GM23338 (cell line): ENCODE data around the gene TGFBRAP1.

ENCODE experiments used
- CREB1 ChIP-seq: fragments of 250-450 bp; sonication (Bioruptor Pico); IDR thresholded peaks from 2 replicates; pipeline ENCODE4 v1.5.0; 2020; ENCODE audit warnings: low read depth, mild to moderate bottlenecking, moderate library complexity
- CTCF ChIP-seq, 2 experiments: fragments of 200-600 bp in 1 of 2; sonication (generic) in 1 of 2; conservative IDR thresholded peaks; 2 replicates each; pipeline versions ENCODE4 v1.5.1 to v1.6.1; 2016 to 2017; ENCODE audit warnings: antibody characterized with exemption in 2 of 2, low read depth in 2 of 2, mild to moderate bottlenecking in 2 of 2, moderate library complexity in 1 of 2
- ETS1 ChIP-seq: IDR thresholded peaks from 2 replicates; pipeline ENCODE4 v1.6.1; 2016; ENCODE audit warnings: antibody characterized with exemption
- EZH2 ChIP-seq: fragments of 200-600 bp; sonication (generic); IDR thresholded peaks from one replicate; pipeline ENCODE4 v1.8.0; 2017; ENCODE audit warnings: antibody characterized with exemption, mild to moderate bottlenecking, low read depth; ENCODE audit not compliant: unreplicated experiment
- EZH2phosphoT487 ChIP-seq: fragments of 200-600 bp; sonication (generic); IDR thresholded peaks from one replicate; pipeline ENCODE4 v1.8.1; 2018; ENCODE audit warnings: antibody characterized with exemption; ENCODE audit not compliant: unreplicated experiment
- JUNB ChIP-seq: IDR thresholded peaks from one replicate; pipeline ENCODE4 v1.6.1; 2016; ENCODE audit warnings: antibody characterized with exemption; ENCODE audit not compliant: unreplicated experiment
- POLR2AphosphoS5 ChIP-seq: IDR thresholded peaks from 2 replicates; pipeline ENCODE4 v1.6.1; 2016; ENCODE audit warnings: antibody characterized with exemption, low read depth
- REST ChIP-seq: IDR thresholded peaks from one replicate; pipeline ENCODE4 v1.6.1; 2018; ENCODE audit warnings: antibody characterized with exemption; ENCODE audit not compliant: unreplicated experiment
- STAT1 ChIP-seq: IDR thresholded peaks from one replicate; pipeline ENCODE4 v1.6.1; 2016; ENCODE audit warnings: antibody characterized with exemption; ENCODE audit not compliant: unreplicated experiment
- ZNF114 ChIP-seq: fragments of 250-450 bp; sonication (Bioruptor Pico); IDR thresholded peaks from 2 replicates; pipeline ENCODE4 v1.5.0; 2020; ENCODE audit warnings: mild to moderate bottlenecking, moderate library complexity

GRCh38 chr2:105317937-105318336 is 11.6 kb downstream of the TGFBRAP1 start:
- TF ChIP-seq CTCF (conservative IDR thresholded peaks at IDR 0.05; ENCODE audit: low read depth in 2 of 2) (no peak), EZH2 (no peak), CREB1 (CRISPR knock-in tag) (no peak), REST (no peak), POLR2AphosphoS5 (no peak), EZH2phosphoT487 (no peak), JUNB (no peak), ZNF114 (CRISPR knock-in tag) (no peak), STAT1 (no peak), ETS1 (no peak)
